Measurements from ENCODE around the gene ADGRG1. TPM values are rescaled to one million over a fixed set of nuclear protein-coding genes. Genes with fewer than 3 reads are reported as not detected.
"Not testable (repeated sequence)": the region's sequence is repeated elsewhere in the genome, so short reads cannot be mapped to it uniquely, and the experiment has no call there.

Gene ADGRG1
- total and polyA plus RNA-seq, 12 donors: 11.1 to 46.3 (median 19.0) TPM

DNA sequence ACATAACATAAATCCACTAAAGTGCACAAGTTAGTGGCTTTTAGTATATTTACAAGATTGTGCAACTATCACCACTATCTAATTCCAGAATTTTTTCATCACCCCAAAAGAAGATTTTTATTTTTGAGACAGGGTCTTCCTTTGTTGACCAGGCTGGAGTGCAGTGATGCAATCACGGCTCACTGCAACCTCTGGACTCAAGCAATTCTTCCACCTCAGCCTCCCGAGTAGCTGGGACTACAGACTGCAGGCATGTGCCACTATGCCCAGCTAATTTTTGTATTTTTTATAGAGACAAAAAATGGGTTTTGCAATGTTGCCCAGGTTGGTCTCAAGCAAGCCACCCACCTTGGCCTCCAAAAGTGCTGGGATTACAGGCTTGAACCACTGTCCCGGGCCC, 81.2 kb downstream of the ADGRG1 start:
- ATAC-seq: no peak
- Histone ChIP-seq H3K4me1 (no peaks in the 10 kb centered on the region), H3K36me3 (no peaks in the 10 kb centered on the region), H3K27me3 (peaks cover 0 to 3% (median 0%) of the 10 kb centered on the region in 7 donors), H3K4me3 (no peak overlapping the region), H3K9me3 (no peaks in the 10 kb centered on the region), H3K27ac (no peak overlapping the region)
- 92% methylated on average over 3 of the region's 3 CpGs for WGBS, 2 donors
- DNase-seq: no peak
- TF ChIP-seq, protein P1, sequence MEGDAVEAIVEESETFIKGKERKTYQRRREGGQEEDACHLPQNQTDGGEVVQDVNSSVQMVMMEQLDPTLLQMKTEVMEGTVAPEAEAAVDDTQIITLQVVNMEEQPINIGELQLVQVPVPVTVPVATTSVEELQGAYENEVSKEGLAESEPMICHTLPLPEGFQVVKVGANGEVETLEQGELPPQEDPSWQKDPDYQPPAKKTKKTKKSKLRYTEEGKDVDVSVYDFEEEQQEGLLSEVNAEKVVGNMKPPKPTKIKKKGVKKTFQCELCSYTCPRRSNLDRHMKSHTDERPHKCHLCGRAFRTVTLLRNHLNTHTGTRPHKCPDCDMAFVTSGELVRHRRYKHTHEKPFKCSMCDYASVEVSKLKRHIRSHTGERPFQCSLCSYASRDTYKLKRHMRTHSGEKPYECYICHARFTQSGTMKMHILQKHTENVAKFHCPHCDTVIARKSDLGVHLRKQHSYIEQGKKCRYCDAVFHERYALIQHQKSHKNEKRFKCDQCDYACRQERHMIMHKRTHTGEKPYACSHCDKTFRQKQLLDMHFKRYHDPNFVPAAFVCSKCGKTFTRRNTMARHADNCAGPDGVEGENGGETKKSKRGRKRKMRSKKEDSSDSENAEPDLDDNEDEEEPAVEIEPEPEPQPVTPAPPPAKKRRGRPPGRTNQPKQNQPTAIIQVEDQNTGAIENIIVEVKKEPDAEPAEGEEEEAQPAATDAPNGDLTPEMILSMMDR (IDR thresholded peaks at IDR 0.05): no peak
- intact Hi-C loops (cut with DNase I): loop anchor here in 1 of 10 donors (10.0 kb wide), 2 partner anchors 55 to 105 kb away; no protein-coding TSS in a partner anchor

DNA sequence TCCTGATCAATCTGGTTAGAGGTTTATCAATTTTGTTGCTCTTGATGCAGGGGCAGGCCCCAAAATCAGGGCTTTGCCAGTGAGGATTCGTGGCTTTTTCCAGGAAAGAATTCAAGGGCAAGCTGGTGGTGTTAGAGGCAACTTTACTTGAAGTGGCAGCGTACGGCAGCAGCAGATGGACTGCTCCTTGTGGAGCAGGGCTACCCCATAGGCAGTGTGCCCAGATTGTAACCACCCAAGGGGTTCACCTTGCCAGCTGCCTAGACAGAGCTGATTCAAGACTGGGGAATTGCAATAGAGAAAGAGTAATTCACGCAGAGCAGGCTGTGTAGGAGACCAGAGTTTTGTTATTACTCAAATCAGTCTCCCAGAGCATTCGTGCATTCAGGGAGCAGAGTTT, 82.9 kb downstream of the ADGRG1 start:
- Histone ChIP-seq H3K4me3 (no peak overlapping the region), H3K9me3 (no peaks in the 10 kb centered on the region), H3K4me1 (no peaks in the 10 kb centered on the region), H3K27ac (no peak overlapping the region), H3K27me3 (peaks cover 0 to 11% (median 0%) of the 10 kb centered on the region in 7 donors), H3K36me3 (no peaks in the 10 kb centered on the region)
- no peak for DNase-seq
- intact Hi-C loops (cut with DNase I): loop anchor here in 1 of 10 donors (10.0 kb wide), 2 partner anchors 57 to 107 kb away; no protein-coding TSS in a partner anchor
- no peak for ATAC-seq
- TF ChIP-seq, protein P1 (IDR thresholded peaks at IDR 0.05): no peak
- 82 to 91% methylated on average over 5 of the region's 5 CpGs for WGBS, 2 donors

DNA sequence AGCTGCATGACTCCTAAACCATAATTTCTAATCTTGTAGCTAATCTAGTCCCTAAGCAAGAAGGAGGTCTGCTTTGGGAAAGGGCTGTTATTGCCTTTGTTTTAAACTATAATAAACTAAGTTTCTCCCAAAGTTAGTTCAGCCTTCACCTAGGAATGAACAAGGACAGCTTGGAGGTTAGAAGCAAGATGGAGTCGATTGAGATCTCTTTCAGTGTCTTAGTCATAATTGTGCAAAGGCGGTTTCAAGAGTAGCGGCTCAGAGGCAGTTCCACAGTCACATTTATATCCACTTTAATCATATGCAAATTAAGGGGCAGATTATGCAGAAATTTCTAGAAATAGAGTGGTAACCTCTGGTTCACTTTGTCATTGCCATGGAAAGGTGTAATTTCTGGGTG, 83.6 kb downstream of the ADGRG1 start:
- TF ChIP-seq, protein P1 (IDR thresholded peaks at IDR 0.05): no peak
- intact Hi-C loops (cut with DNase I): loop anchor here in 1 of 10 donors (10.0 kb wide), 2 partner anchors 57 to 107 kb away; no protein-coding TSS in a partner anchor
- ATAC-seq (no peak), DNase-seq (no peak)
- WGBS, 2 donors: 93 to 95% methylated on average over 3 of the region's 3 CpGs
- Histone ChIP-seq H3K36me3 (no peaks in the 10 kb centered on the region), H3K27ac (no peak overlapping the region), H3K9me3 (no peaks in the 10 kb centered on the region), H3K4me3 (no peak overlapping the region), H3K27me3 (peaks cover 0 to 11% (median 0%) of the 10 kb centered on the region in 7 donors), H3K4me1 (no peaks in the 10 kb centered on the region)

DNA sequence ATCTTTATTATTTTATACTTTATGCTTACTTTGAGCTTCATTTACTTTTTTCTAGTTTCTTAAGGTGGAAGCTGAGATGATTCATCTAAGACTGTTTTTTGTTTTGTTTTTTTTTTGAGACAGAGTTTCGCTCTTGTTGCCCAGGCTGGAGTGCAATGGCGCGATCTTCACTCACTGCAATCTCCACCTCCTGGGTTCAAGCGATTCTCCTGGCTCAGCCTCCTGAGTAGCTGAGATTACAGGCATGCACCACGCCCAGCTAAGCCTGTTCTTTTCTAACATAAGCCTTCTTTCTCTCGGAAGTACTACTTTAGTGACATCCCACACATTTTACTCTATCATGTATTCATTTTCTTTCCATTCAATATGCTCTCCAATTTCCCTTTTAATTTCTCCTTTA, 84.1 kb downstream of the ADGRG1 start:
- not testable (repeated sequence) for H3K9me3 ChIP-seq, H3K4me3 ChIP-seq, H3K4me1 ChIP-seq, H3K36me3 ChIP-seq, ATAC-seq, DNase-seq, H3K27ac ChIP-seq
- 65 to 72% methylated on average over 6 of the region's 6 CpGs for WGBS, 2 donors
- intact Hi-C loops (cut with DNase I): loop anchor here in 1 of 10 donors (10.0 kb wide), 2 partner anchors 58 to 108 kb away; no protein-coding TSS in a partner anchor
- H3K27me3 ChIP-seq: peaks cover 0 to 11% (median 0%) of the 10 kb centered on the region in 7 donors

DNA sequence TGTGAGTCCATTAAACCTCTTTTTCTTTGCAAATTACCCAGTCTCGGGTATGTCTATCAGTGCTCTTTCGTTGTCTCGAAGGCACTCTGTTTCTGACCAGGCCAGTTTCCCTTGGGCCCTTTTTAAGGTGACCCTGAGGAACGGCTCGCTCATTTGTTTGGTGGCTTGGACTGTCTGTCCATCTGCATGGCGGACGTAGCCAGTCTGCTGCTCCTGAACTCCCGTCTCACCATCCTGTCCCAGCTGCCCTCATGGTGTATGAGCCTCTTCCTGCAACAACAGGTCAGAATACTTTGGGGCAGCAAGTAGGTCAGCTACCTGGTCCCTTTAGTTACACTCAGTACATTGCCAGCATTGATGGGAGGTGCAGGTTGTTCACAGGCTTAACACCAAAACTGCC, 85.2 kb downstream of the ADGRG1 start:
- intact Hi-C loops (cut with DNase I): loop anchor here in 1 of 10 donors (10.0 kb wide), 2 partner anchors 59 to 109 kb away; no protein-coding TSS in a partner anchor
- H3K27ac ChIP-seq: no peak overlapping the region
- TF ChIP-seq, protein P1 (IDR thresholded peaks at IDR 0.05): no peak
- H3K36me3 ChIP-seq: no peaks in the 10 kb centered on the region
- DNase-seq (no peak), ATAC-seq (no peak)
- H3K9me3 ChIP-seq: no peaks in the 10 kb centered on the region
- no peak overlapping the region for H3K4me3 ChIP-seq
- H3K27me3 ChIP-seq: peaks cover 0 to 13% (median 0%) of the 10 kb centered on the region in 7 donors
- WGBS, 2 donors: 79 to 90% methylated on average over 8 of the region's 8 CpGs
- H3K4me1 ChIP-seq: no peaks in the 10 kb centered on the region
